ENCODE data around the gene CHMP3.
A peak's percentile ranks its signal among the peaks of the same experiment; 100 is the strongest.
"Not testable (repeated sequence)": the region's sequence is repeated elsewhere in the genome, so short reads cannot be mapped to it uniquely, and the experiment has no call there.

CHMP3 gene

GRCh38 chr2:86562922-86563649 lies at the start of gene CHMP3:
CHMP3 (minus strand) TSS chr2:86563443; CDS start chr2:86563348, 95 bp downstream.
- peak; percentile 94 for DNase-seq

GRCh38 chr2:86610871-86611270 lies 47.6 kb upstream of the CHMP3 start:
- no peak for DNase-seq

- no peak for DNase-seq
Measured at GRCh38 chr2:86608832-86609410, 45.7 kb upstream of the CHMP3 start.

GRCh38 chr2:86603905-86604304 lies 40.7 kb upstream of the CHMP3 start:
- no peak for DNase-seq

GRCh38 chr2:86598966-86599365 lies 35.7 kb upstream of the CHMP3 start:
- no peak for DNase-seq

- no peak for DNase-seq
Measured at GRCh38 chr2:86596118-86596517, 32.9 kb upstream of the CHMP3 start.

GRCh38 chr2:86593266-86593665 lies 30.0 kb upstream of the CHMP3 start:
- no peak for DNase-seq

GRCh38 chr2:86592547-86593230 lies 29.4 kb upstream of the CHMP3 start:
- DNase-seq = no peak

- DNase-seq = not testable (repeated sequence)
Measured at GRCh38 chr2:86589701-86590100, 26.5 kb upstream of the CHMP3 start.

- DNase-seq = no peak
Measured at GRCh38 chr2:86584151-86584913, 21.1 kb upstream of the CHMP3 start.

- DNase-seq = no peak
Measured at GRCh38 chr2:86580560-86580959, 17.3 kb upstream of the CHMP3 start.

GRCh38 chr2:86577817-86578456 lies 14.7 kb upstream of the CHMP3 start:
- DNase-seq = no peak

- no peak for DNase-seq
Measured at GRCh38 chr2:86570059-86570458, 6.8 kb upstream of the CHMP3 start.

- no peak for DNase-seq
Measured at GRCh38 chr2:86566821-86567190, 3.6 kb upstream of the CHMP3 start.

GRCh38 chr2:86566158-86566820 lies 3.0 kb upstream of the CHMP3 start:
- DNase-seq = no peak

- DNase-seq = no peak
Measured at GRCh38 chr2:86563650-86564061, 413 bp upstream of the CHMP3 start.

GRCh38 chr2:86562485-86562921 lies 740 bp downstream of the CHMP3 start:
- no peak for DNase-seq

GRCh38 chr2:86557836-86558235 lies 5.4 kb downstream of the CHMP3 start:
- no peak for DNase-seq

GRCh38 chr2:86556508-86556907 lies 6.7 kb downstream of the CHMP3 start:
- no peak for DNase-seq

- DNase-seq = no peak
Measured at GRCh38 chr2:86552889-86553288, 10.4 kb downstream of the CHMP3 start.

- not testable (repeated sequence) for DNase-seq
Measured at GRCh38 chr2:86549963-86550725, 13.1 kb downstream of the CHMP3 start.

Data from DMS79 treated with DMSO at 0.1 percent for 48 hours (cell line).